Keratinocyte (primary cell): ENCODE measurements around the gene CKAP4.

ENCODE experiments used
- EZH2 ChIP-seq: IDR thresholded peaks from one replicate; pipeline ENCODE4 v1.6.1; 2012; ENCODE audit warnings: inconsistent platforms, mild to moderate bottlenecking, low read length, moderate library complexity
- TF ChIP-seq, protein P1 (sequence below), 3 experiments: IDR thresholded peaks in 1 of 3; conservative IDR thresholded peaks in 1 of 3; optimal IDR thresholded peaks in 1 of 3; 2 replicates in 2 of 3; 3 replicates in 1 of 3; pipeline versions ENCODE3 to v1.5.1; 2011; ENCODE audit warnings: low read length in 3 of 3, mild to moderate bottlenecking in 3 of 3, moderate library complexity in 2 of 3, control low read depth in 1 of 3, inconsistent platforms in 1 of 3; ENCODE audit not compliant: insufficient read depth in 2 of 3; ENCODE audit errors: extremely low read depth in 1 of 3

GRCh38 chr12:106217706-106218105 is 30.1 kb downstream of the CKAP4 start:
- TF ChIP-seq, protein P1, sequence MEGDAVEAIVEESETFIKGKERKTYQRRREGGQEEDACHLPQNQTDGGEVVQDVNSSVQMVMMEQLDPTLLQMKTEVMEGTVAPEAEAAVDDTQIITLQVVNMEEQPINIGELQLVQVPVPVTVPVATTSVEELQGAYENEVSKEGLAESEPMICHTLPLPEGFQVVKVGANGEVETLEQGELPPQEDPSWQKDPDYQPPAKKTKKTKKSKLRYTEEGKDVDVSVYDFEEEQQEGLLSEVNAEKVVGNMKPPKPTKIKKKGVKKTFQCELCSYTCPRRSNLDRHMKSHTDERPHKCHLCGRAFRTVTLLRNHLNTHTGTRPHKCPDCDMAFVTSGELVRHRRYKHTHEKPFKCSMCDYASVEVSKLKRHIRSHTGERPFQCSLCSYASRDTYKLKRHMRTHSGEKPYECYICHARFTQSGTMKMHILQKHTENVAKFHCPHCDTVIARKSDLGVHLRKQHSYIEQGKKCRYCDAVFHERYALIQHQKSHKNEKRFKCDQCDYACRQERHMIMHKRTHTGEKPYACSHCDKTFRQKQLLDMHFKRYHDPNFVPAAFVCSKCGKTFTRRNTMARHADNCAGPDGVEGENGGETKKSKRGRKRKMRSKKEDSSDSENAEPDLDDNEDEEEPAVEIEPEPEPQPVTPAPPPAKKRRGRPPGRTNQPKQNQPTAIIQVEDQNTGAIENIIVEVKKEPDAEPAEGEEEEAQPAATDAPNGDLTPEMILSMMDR (optimal IDR thresholded peaks at IDR 0.05 in 1 of 3, IDR thresholded peaks at IDR 0.05 in 1 of 3, conservative IDR thresholded peaks at IDR 0.05 in 1 of 3; ENCODE audit: extremely low read depth in 1 of 3, insufficient read depth in 2 of 3, low read length in 3 of 3), result no peak
- TF ChIP-seq EZH2, result no peak
